K562 (cell line): ENCODE data around the gene RNF207. TPM values are rescaled to one million over a fixed set of nuclear protein-coding genes. Genes with fewer than 3 reads are reported as not detected.

Source experiments
- CCAR2 ChIP-seq: fragments of 200-400 bp; formaldehyde crosslinking; IDR thresholded peaks from 2 replicates; pipeline ENCODE4 v1.6.1; 2017; ENCODE audit warnings: mild to moderate bottlenecking, low read depth, low read length
- CLOCK ChIP-seq: fragments of 250-450 bp; sonication (Bioruptor Pico); IDR thresholded peaks from 2 replicates; pipeline ENCODE4 v1.4.0; 2020; ENCODE audit warnings: mild to moderate bottlenecking, moderate library complexity, borderline replicate concordance
- DNMT1 ChIP-seq: fragments of 450-650 bp; IDR thresholded peaks from 2 replicates; pipeline ENCODE4 v1.6.1; 2016; ENCODE audit warnings: antibody characterized with exemption, mild to moderate bottlenecking
- FOXM1 ChIP-seq, 2 experiments: fragments of 450-650 bp in 1 of 2; sonication (generic) in 1 of 2; formaldehyde crosslinking in 1 of 2; IDR thresholded peaks; 2 replicates each; pipeline versions ENCODE4 v1.6.1 to v1.9.0; 2017 to 2022; ENCODE audit warnings: low read depth in 2 of 2, mild to moderate bottlenecking in 2 of 2, missing genetic modification reagents in 1 of 2, moderate library complexity in 1 of 2
- GABPA ChIP-seq: fragments of 200-800 bp; sonication (Bioruptor generic); conservative IDR thresholded peaks from 2 replicates; pipeline ENCODE4 v1.6.1; 2016; ENCODE audit warnings: low read depth, missing genetic modification characterization, missing compliant biosample characterization
- GATAD2A ChIP-seq: fragments of 450-650 bp; IDR thresholded peaks from 2 replicates; pipeline ENCODE4 v1.6.1; 2017
- GATAD2B ChIP-seq: fragments of 450-650 bp; IDR thresholded peaks from 2 replicates; pipeline ENCODE4 v1.6.1; 2017; ENCODE audit warnings: mild to moderate bottlenecking, borderline replicate concordance
- HES1 ChIP-seq: fragments of 450-650 bp; IDR thresholded peaks from 2 replicates; pipeline ENCODE4 v1.6.1; 2016; ENCODE audit warnings: low read depth, mild to moderate bottlenecking, moderate library complexity
- HLTF ChIP-seq: fragments of 450-650 bp; IDR thresholded peaks from 2 replicates; pipeline ENCODE4 v1.6.1; 2016
- IFI16 ChIP-seq: fragments of 250-450 bp; sonication (Bioruptor Pico); IDR thresholded peaks from 2 replicates; pipeline ENCODE4 v2.1.2; 2022; ENCODE audit warnings: mild to moderate bottlenecking, inconsistent platforms
- LCOR ChIP-seq: sonication (generic); formaldehyde crosslinking; IDR thresholded peaks from 2 replicates; pipeline ENCODE4 v1.8.0; 2022; ENCODE audit warnings: mild to moderate bottlenecking, missing genetic modification reagents
- NCOA6 ChIP-seq: fragments of 450-650 bp; IDR thresholded peaks from 2 replicates; pipeline ENCODE4 v1.6.1; 2017; ENCODE audit warnings: mild to moderate bottlenecking
- PKNOX1 ChIP-seq: fragments of 450-650 bp; IDR thresholded peaks from 2 replicates; pipeline ENCODE4 v1.6.1; 2016
- PYGO2 ChIP-seq: fragments of 450-650 bp; IDR thresholded peaks from 2 replicates; pipeline ENCODE4 v1.6.1; 2016; ENCODE audit warnings: mild to moderate bottlenecking, missing genetic modification characterization, moderate library complexity, missing compliant biosample characterization
- SLC30A9 ChIP-seq: fragments of 250-450 bp; sonication (Bioruptor Pico); IDR thresholded peaks from 2 replicates; pipeline ENCODE4 v1.8.0; 2022; ENCODE audit warnings: mild to moderate bottlenecking, moderate library complexity
- TFE3 ChIP-seq: fragments of 450-650 bp; formaldehyde crosslinking; IDR thresholded peaks from 2 replicates; pipeline ENCODE4 v1.4.0; 2020; ENCODE audit warnings: mild to moderate bottlenecking, mixed read lengths
- ZBTB26 ChIP-seq: fragments of 450-650 bp; formaldehyde crosslinking; IDR thresholded peaks from 2 replicates; pipeline ENCODE4 v1.4.0; 2022; ENCODE audit warnings: missing genetic modification characterization
- ZNF395 ChIP-seq: fragments of 200-800 bp; sonication (Bioruptor generic); IDR thresholded peaks from 2 replicates; pipeline ENCODE4 v1.6.1; 2017; ENCODE audit warnings: missing genetic modification characterization, missing compliant biosample characterization
- ZNF561 ChIP-seq: fragments of 450-650 bp; formaldehyde crosslinking; conservative IDR thresholded peaks from 2 replicates; pipeline ENCODE4 v1.4.0; 2020; ENCODE audit warnings: mild to moderate bottlenecking, moderate library complexity
- ZNF586 ChIP-seq: fragments of 450-650 bp; formaldehyde crosslinking; conservative IDR thresholded peaks from 2 replicates; pipeline ENCODE4 v1.4.0; 2020; ENCODE audit warnings: mild to moderate bottlenecking, moderate library complexity
- polyA plus RNA-seq, 8 experiments: library from polyadenylated mRNA; depleted of rRNA in 4 of 8; stranded (reverse) in 5 of 8; unstranded in 3 of 8; fragments of >200 nt; fragmentation: Nextera tagmentation in 2 of 8; fragmentation: Illumina TruSeq in 1 of 8; extraction: Ambion mirVana in 2 of 8; extraction: Trizol in 1 of 8; gene quantifications; 2 replicates each; pipeline versions ENCODE4 v1.2.1 to v1.2.3, GENCODE V29; 2011 to 2014; ENCODE audit warnings: inconsistent platforms in 1 of 8, missing spikeins in 1 of 8
- total RNA-seq, 7 experiments: library from RNA; depleted of rRNA in 6 of 7; stranded (reverse); fragments of >200 nt in 6 of 7; fragmentation: Illumina TruSeq in 2 of 7; extraction: Trizol in 2 of 7; gene quantifications; 2 replicates each; pipeline versions ENCODE4 v1.2.1 to v1.2.3, GENCODE V29; 2011 to 2021; ENCODE audit warnings: low replicate concordance in 1 of 7

The RNF207 gene
- total and polyA plus RNA-seq, 9 of the 15 experiments (the other 6 are each of a cell fraction or from before 2014, with no cell fraction given) = 2.7 to 30.6 (median 12.9) TPM

GRCh38 chr1:6245086-6245868 is 39.4 kb downstream of the RNF207 start (continued):
- TF ChIP-seq PKNOX1 = no peak
- TF ChIP-seq SLC30A9 (CRISPR knock-in tag) = no peak
- no peak for TF ChIP-seq FOXM1 (IDR thresholded peaks at IDR 0.05; ENCODE audit: low read depth)
- TF ChIP-seq FOXM1 (CRISPR knock-in tag; IDR thresholded peaks at IDR 0.05; ENCODE audit: low read depth) = peak; percentile 98
- no peak for TF ChIP-seq ZNF561 (CRISPR knock-in tag)
- TF ChIP-seq GATAD2A = no peak
- TF ChIP-seq HLTF = no peak
- TF ChIP-seq GATAD2B = peak; percentile 84
- TF ChIP-seq DNMT1 = no peak
- no peak for TF ChIP-seq PYGO2 (tag)
- TF ChIP-seq IFI16 (CRISPR knock-in tag) = no peak
- TF ChIP-seq CLOCK = no peak
- no peak for TF ChIP-seq GABPA
- TF ChIP-seq TFE3 (CRISPR knock-in tag) = no peak
- TF ChIP-seq ZNF586 (CRISPR knock-in tag) = no peak
- TF ChIP-seq LCOR (CRISPR knock-in tag) = peak; percentile 99
- TF ChIP-seq NCOA6 = peak; percentile 91
- TF ChIP-seq ZBTB26 = no peak
- TF ChIP-seq HES1 = no peak
- peak; percentile 85; the same call in 1 of the 2 replicates for TF ChIP-seq ZNF395 (CRISPR knock-in tag)
- TF ChIP-seq CCAR2 = no peak
